Measurements from ENCODE around the gene SNX9. TPM values are rescaled to one million over a fixed set of nuclear protein-coding genes. Genes with fewer than 3 reads are reported as not detected.

Gene SNX9
- total and polyA plus RNA-seq, 2 of the 8 experiments (the other 6 are each of a cell fraction or from before 2014, with no cell fraction given): 11.8 to 23.2 TPM

DNA sequence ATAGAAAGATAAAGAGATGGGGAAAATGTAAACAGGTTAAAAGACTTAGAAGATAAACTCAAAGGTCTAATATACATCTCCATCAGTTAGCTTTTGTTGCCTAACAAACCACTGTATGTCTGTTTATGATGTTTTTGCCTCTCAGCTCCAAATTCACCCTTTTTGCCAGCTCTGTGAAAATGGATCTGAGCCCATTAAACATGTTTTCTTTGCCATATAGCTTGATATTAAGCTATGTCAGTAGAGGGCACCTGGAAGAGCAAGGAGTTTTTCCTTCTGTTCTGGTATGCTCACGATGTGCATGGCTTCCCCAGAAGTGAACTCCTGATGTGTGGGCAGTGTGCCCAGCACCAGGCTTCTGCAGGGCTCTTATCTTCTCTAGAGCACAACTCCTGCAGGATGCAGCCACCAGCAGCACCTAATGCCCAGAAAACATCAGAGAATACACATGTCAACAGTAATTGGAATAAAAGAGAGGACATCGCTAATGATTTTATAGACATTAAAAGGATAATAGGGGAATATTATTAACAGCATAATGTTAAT is 14.6 kb upstream of the SNX9 start (continued):
- TF ChIP-seq SIN3A (conservative IDR thresholded peaks at IDR 0.05 in 1 of 2, IDR thresholded peaks at IDR 0.05 in 1 of 2; ENCODE audit: low read depth in 1 of 2, low read length in 2 of 2) (no peak), PHF8 (conservative IDR thresholded peaks at IDR 0.05; ENCODE audit: low read depth, low read length) (no peak), CBX5 (IDR thresholded peaks at IDR 0.05; ENCODE audit: low read depth, low read length) (no peak)

Data from H1 (cell line).